ENCODE results near the gene EVA1B. TPM values are rescaled to one million over a fixed set of nuclear protein-coding genes. Genes with fewer than 3 reads are reported as not detected.

The EVA1B gene
- total RNA-seq, 1 experiment from 2014 or later, result 79.0 TPM

- ChIA-PET POLR2A (interaction anchor here (0.6 kb wide), 1 partner anchor 420 kb away, joined by 10 read pairs; no protein-coding TSS in a partner anchor), CTCF (no interaction called here)
- peaks cover 21% of the 10 kb centered on the region for H3K4me1 ChIP-seq (ENCODE audit: control insufficient read depth, insufficient read depth, low read length)
- no peak overlapping the region for H3K4me3 ChIP-seq (ENCODE audit: low read depth in 2 of 2, low read length in 2 of 2)
- TF ChIP-seq SIN3A (IDR thresholded peaks at IDR 0.05; ENCODE audit: borderline replicate concordance, insufficient read depth, low read depth, low read length) (no peak), POLR2AphosphoS5 (IDR thresholded peaks at IDR 0.05; ENCODE audit: low read depth, low read length) (no peak), TCF7L2 (IDR thresholded peaks at IDR 0.05; ENCODE audit: low read depth, low read length) (no peak), REST (IDR thresholded peaks at IDR 0.05; ENCODE audit: insufficient read depth in 1 of 2, low read depth in 2 of 2, low read length in 1 of 2) (no peak), CTCF (IDR thresholded peaks at IDR 0.05) (no peak)
- intact Hi-C loops (cut with micrococcal nuclease; ENCODE audit: unreplicated experiment) (no loop called here), in situ Hi-C loops (cut with HindIII; ENCODE audit: low pct_unique_long_range_greater_than_20kb, low sequenced_read_pairs) (no loop called here)
- no peaks in the 10 kb centered on the region for H3K9me3 ChIP-seq (ENCODE audit: control insufficient read depth, insufficient read depth, low read depth, low read length)
- H3K27ac ChIP-seq (ENCODE audit: low read length), result no peak overlapping the region
- H3K27me3 ChIP-seq (ENCODE audit: control insufficient read depth, insufficient read depth, low read length), result no peaks in the 10 kb centered on the region
- DNase-seq (ENCODE audit: low read depth, low spot score), result no peak
- no TSS peak for BruUV-seq (replicated peaks)
- H3K36me3 ChIP-seq (ENCODE audit: control insufficient read depth, insufficient read depth, low read length), result peaks cover 23% of the 10 kb centered on the region
- no peak for ATAC-seq
These were observed 19.6 kb downstream of the EVA1B start for GRCh38 chr1:36303650-36304360.

- Histone ChIP-seq H3K4me1 (ENCODE audit: control insufficient read depth, insufficient read depth, low read length) (peaks cover 21% of the 10 kb centered on the region), H3K9me3 (ENCODE audit: control insufficient read depth, insufficient read depth, low read depth, low read length) (no peaks in the 10 kb centered on the region), H3K36me3 (ENCODE audit: control insufficient read depth, insufficient read depth, low read length) (peaks cover 23% of the 10 kb centered on the region), H3K27me3 (ENCODE audit: control insufficient read depth, insufficient read depth, low read length) (no peaks in the 10 kb centered on the region), H3K27ac (ENCODE audit: low read length) (no peak overlapping the region), H3K4me3 (ENCODE audit: low read depth in 2 of 2, low read length in 2 of 2) (no peak overlapping the region)
- CTCF ChIA-PET, result no interaction called here
- intact Hi-C loops (cut with micrococcal nuclease; ENCODE audit: unreplicated experiment), result no loop called here
- TF ChIP-seq CTCF (IDR thresholded peaks at IDR 0.05) (no peak), TCF7L2 (IDR thresholded peaks at IDR 0.05; ENCODE audit: low read depth, low read length) (no peak), SIN3A (IDR thresholded peaks at IDR 0.05; ENCODE audit: borderline replicate concordance, insufficient read depth, low read depth, low read length) (no peak), POLR2AphosphoS5 (IDR thresholded peaks at IDR 0.05; ENCODE audit: low read depth, low read length) (no peak), REST (IDR thresholded peaks at IDR 0.05; ENCODE audit: insufficient read depth in 1 of 2, low read depth in 2 of 2, low read length in 1 of 2) (no peak)
- no peak for DNase-seq (ENCODE audit: low read depth, low spot score)
- no TSS peak for BruUV-seq (replicated peaks)
- POLR2A ChIA-PET, result no interaction called here
- in situ Hi-C loops (cut with HindIII; ENCODE audit: low pct_unique_long_range_greater_than_20kb, low sequenced_read_pairs), result no loop called here
- no peak for ATAC-seq
These were observed 20.2 kb downstream of the EVA1B start for GRCh38 chr1:36303244-36303643.
